HepG2 (cell line): Measurements from ENCODE around the gene DOCK3. TPM values are rescaled to one million over a fixed set of nuclear protein-coding genes. Genes with fewer than 3 reads are reported as not detected.
A peak's percentile ranks its signal among the peaks of the same experiment; 100 is the strongest.

Experiments
- ATAC-seq: fragments of 200-7000 bp; cut with Tn5 transposase; 3 replicates; pipeline ENCODE4 v1.9.1; 2020; ENCODE audit warnings: mild to moderate bottlenecking, moderate library complexity
- BruUV-seq: library from RNA; stranded (reverse); fragments of 400-500 nt; replicated peaks from 2 replicates; lab custom pipeline; 2021; lab: Mats Ljungman, UMichigan
- CTCF ChIA-PET: fragments of 300-600 bp; formaldehyde crosslinking; extraction: SDS; loops from one replicate; lab custom pipeline; 2021; ENCODE audit warnings: low total read pairs, inconsistent platforms, low intra/inter-chr PET ratio; lab: Yijun Ruan, JAX
- POLR2A ChIA-PET: fragments of 350-600 bp; sonication (Branson Sonifier 250); formaldehyde crosslinking; loops from one replicate; lab custom pipeline; 2020; ENCODE audit warnings: antibody characterized with exemption, inconsistent platforms; lab: Yijun Ruan, JAX
- DNase-seq: peaks from one replicate; pipeline ENCODE4 v3.0.0-alpha.2; 2015; ENCODE audit warnings: low spot score
- FAIRE-seq: peaks from 3 replicates; lab custom pipeline; 2011; peaks lifted over from hg19 to GRCh38; lab: Jason Lieb, UNC
- H2AFZ ChIP-seq: one replicate; pipeline ENCODE4 v1.6.1; 2011; ENCODE audit warnings: low read length, inconsistent platforms
- H3K27ac ChIP-seq: fragments of 300-600 bp; 3 replicates; pipeline ENCODE4 v1.8.0; 2011; ENCODE audit warnings: mixed run types, mild to moderate bottlenecking, mixed read lengths, low read length, inconsistent platforms; ENCODE audit not compliant: insufficient read depth; ENCODE audit errors: extremely low read length
- H3K27me3 ChIP-seq, 2 experiments: fragments of 200-600 bp in 1 of 2; 2 replicates in 1 of 2; 3 replicates in 1 of 2; pipeline versions ENCODE4 v1.6.0 to v1.8.0; 2011; ENCODE audit warnings: low read length in 2 of 2, mild to moderate bottlenecking in 2 of 2, moderate library complexity in 2 of 2, inconsistent platforms in 1 of 2; ENCODE audit not compliant: insufficient read depth in 2 of 2, control insufficient read depth in 1 of 2
- H3K36me3 ChIP-seq, 2 experiments: fragments of 200-600 bp in 1 of 2; replicated peaks in 1 of 2; 2 replicates in 1 of 2; 3 replicates in 1 of 2; pipeline versions ENCODE4 v1.5.1 to v1.8.0; 2011; ENCODE audit warnings: low read length in 2 of 2, inconsistent platforms in 1 of 2; ENCODE audit not compliant: insufficient read depth in 2 of 2, control insufficient read depth in 1 of 2
- H3K4me1 ChIP-seq: 2 replicates; pipeline ENCODE4 v1.5.1; 2012; ENCODE audit warnings: low read length, inconsistent platforms; ENCODE audit not compliant: insufficient read depth
- H3K4me2 ChIP-seq: 2 replicates; pipeline ENCODE4 v1.6.0; 2011; ENCODE audit warnings: low read depth, low read length, inconsistent platforms
- H3K4me3 ChIP-seq, 3 experiments: fragments of 200-600 bp in 1 of 3; sonication (generic), shearing (Covaris generic) in 1 of 3; replicated peaks in 1 of 3; 2 replicates each; pipeline ENCODE4 v1.5.1; 2011 to 2016; ENCODE audit warnings: low read length in 3 of 3, inconsistent platforms in 2 of 3, low read depth in 2 of 3, mild to moderate bottlenecking in 2 of 3, control low read depth in 1 of 3, mixed read lengths in 1 of 3; ENCODE audit not compliant: insufficient read depth in 1 of 3
- H3K79me2 ChIP-seq: one replicate; pipeline ENCODE4 v1.6.1; 2011; ENCODE audit warnings: low read length, inconsistent platforms; ENCODE audit not compliant: insufficient read depth
- H3K9ac ChIP-seq: 2 replicates; pipeline ENCODE4 v1.6.0; 2011; ENCODE audit warnings: mild to moderate bottlenecking, low read depth, low read length, inconsistent platforms; ENCODE audit not compliant: insufficient read depth
- H3K9me3 ChIP-seq: 2 replicates; pipeline ENCODE4 v1.5.1; 2012; ENCODE audit warnings: mild to moderate bottlenecking, low read length
- H4K20me1 ChIP-seq: 2 replicates; pipeline ENCODE4 v1.6.0; 2011; ENCODE audit warnings: inconsistent platforms, mild to moderate bottlenecking, low read length, moderate library complexity; ENCODE audit not compliant: insufficient read depth
- ZBTB33 ChIP-seq: sonication (generic); formaldehyde crosslinking; IDR thresholded peaks from 2 replicates; pipeline ENCODE4 v1.4.0; 2020; ENCODE audit warnings: missing genetic modification reagents
- ZNF713 ChIP-seq: sonication (generic); formaldehyde crosslinking; IDR thresholded peaks from 2 replicates; pipeline ENCODE4 v1.4.0; 2020; ENCODE audit warnings: mild to moderate bottlenecking, missing genetic modification reagents
- WGBS: methylation state at CpG from one replicate; pipeline ENCODE4 v1.1.6; 2017; ENCODE audit warnings: low lambda C conversion rate; 5-methylcytosine and 5-hydroxymethylcytosine counted together
- in situ Hi-C: cut with HindIII; loops from 2 replicates; pipeline ENCODE4 v1.10.0; 2017; ENCODE audit warnings: low pct_unique_long_range_greater_than_20kb; ENCODE audit not compliant: extremely low pct_ligation_motif_present
- intact Hi-C: fragments of 100-400 bp; cut with micrococcal nuclease; formaldehyde crosslinking; loops from one replicate; pipeline ENCODE4 v1.10.0; 2022; ENCODE audit not compliant: unreplicated experiment
- microRNA-seq: library from miRNA; unstranded; fragments of <30 nt; microRNA quantifications from one replicate; pipeline ENCODE4, GENCODE V29; 2020
- polyA plus RNA-seq, 8 experiments: library from polyadenylated mRNA; depleted of rRNA in 3 of 8; stranded (reverse) in 7 of 8; unstranded in 1 of 8; fragments of >200 nt; fragmentation: Illumina TruSeq in 4 of 8; extraction: Trizol in 4 of 8; gene quantifications; 2 replicates each; pipeline versions ENCODE4 v1.2.1 to v1.2.3, GENCODE V29; 2011 to 2016; ENCODE audit warnings: low read depth in 4 of 8, missing spikeins in 1 of 8, mixed read lengths in 1 of 8; ENCODE audit not compliant: insufficient read depth in 1 of 8
- small RNA-seq, 3 experiments: library from RNA; depleted of rRNA; stranded (forward); fragments of <200 nt; gene quantifications; one replicate each; pipeline ENCODE3, GENCODE V24; 2012; ENCODE audit warnings: low read depth in 2 of 3, low replicate concordance in 1 of 3; ENCODE audit not compliant: insufficient read length in 3 of 3, insufficient read depth in 2 of 3
- total RNA-seq, 5 experiments: library from RNA; depleted of rRNA; stranded (reverse); fragments of >200 nt; fragmentation: Illumina TruSeq; extraction: Trizol; gene quantifications; 2 replicates each; pipeline ENCODE4 v1.2.3, GENCODE V29; 2016; ENCODE audit warnings: low read depth in 1 of 5

The DOCK3 gene
- total and polyA plus RNA-seq, 2 of the 13 experiments (the other 11 are each of a cell fraction or from before 2014, with no cell fraction given), result not detected

DNA sequence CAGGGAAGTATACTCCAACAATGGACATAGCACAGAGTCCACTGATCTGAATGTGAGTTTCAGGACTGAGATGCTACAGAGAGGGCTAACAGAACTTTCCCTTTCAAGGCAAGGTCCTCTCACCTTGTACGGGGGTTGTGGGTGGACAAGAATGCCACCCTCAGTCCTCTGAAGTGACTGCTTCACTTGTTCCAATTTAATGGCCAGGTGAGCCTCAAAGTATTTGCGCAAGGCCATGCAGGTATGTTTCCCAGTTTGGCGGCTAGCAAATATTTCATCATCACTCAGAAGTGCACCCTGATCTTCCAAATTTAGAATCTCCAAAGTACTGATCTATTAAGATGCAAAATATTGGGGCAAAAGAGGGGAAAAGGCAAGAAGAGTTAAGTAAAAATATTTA, 754.4 kb downstream of the DOCK3 start:
- DNase-seq (no peak), ATAC-seq (no peak), FAIRE-seq (no peak)
- peaks cover 2% of the 10 kb centered on the region; the same call in 1 of the 2 replicates for H3K4me1 ChIP-seq
- peaks cover 11 to 45% of the 10 kb centered on the region in 2 experiments for H3K36me3 ChIP-seq
- H3K9me3 ChIP-seq, result no peaks in the 10 kb centered on the region
- ChIA-PET POLR2A (no interaction called here), CTCF (no interaction called here)
- H3K4me3 ChIP-seq, result no peak overlapping the region
- in situ Hi-C loops, result no loop called here
- H2AFZ ChIP-seq, result no peak overlapping the region
- no peaks in the 10 kb centered on the region for H4K20me1 ChIP-seq
- H3K27ac ChIP-seq, result no peak overlapping the region
- H3K79me2 ChIP-seq, result no peaks in the 10 kb centered on the region
- WGBS, result 85% methylated on average over 3 of the region's 3 CpGs
- no peak overlapping the region for H3K9ac ChIP-seq
- no peak overlapping the region for H3K4me2 ChIP-seq
- no peaks in the 10 kb centered on the region for H3K27me3 ChIP-seq
- TF ChIP-seq ZBTB33 (peak; percentile 65), ZNF713 (CRISPR knock-in tag) (no peak)
- intact Hi-C loops, result no loop called here
- BruUV-seq, result no TSS peak

Small RNA genes within 50 kb of the gene (microRNA-seq; reads per million reads assigned to microRNA genes)
- not detected for gene MIR4787

Small RNA genes within 50 kb of the gene (small RNA-seq; reads per million reads assigned to genes)
- 0 reads per million in 3 experiments for gene MIR4787
- gene PPIAP69, result 0 reads per million in 3 experiments

Other genes with a start within 250 kb of the DOCK3 start
- gene CACNA2D2, start 171.3 kb upstream of the DOCK3 start, total RNA-seq (2016; rRNA removed; fragmentation: Illumina TruSeq; extraction: Trizol), result not detected in 2 replicates
- not detected in 2 replicates for gene CACNA2D2, start 171.3 kb upstream of the DOCK3 start, polyA plus RNA-seq (2011; rRNA removed)
- gene C3orf18, start 107.2 kb upstream of the DOCK3 start, total RNA-seq (2016; rRNA removed; fragmentation: Illumina TruSeq; extraction: Trizol), result 1.2 and 1.6 TPM in 2 replicates
- 4.6 and 4.8 TPM in 2 replicates for gene C3orf18, start 107.2 kb upstream of the DOCK3 start, polyA plus RNA-seq (2011; rRNA removed)
- gene HEMK1, start 105.4 kb upstream of the DOCK3 start, total RNA-seq (2016; rRNA removed; fragmentation: Illumina TruSeq; extraction: Trizol), result 6.3 and 9.8 TPM in 2 replicates
- gene HEMK1, start 105.4 kb upstream of the DOCK3 start, polyA plus RNA-seq (2011; rRNA removed), result 12.6 and 16.2 TPM in 2 replicates
- 0.73 and 0.91 TPM in 2 replicates for gene CISH, start 63.2 kb upstream of the DOCK3 start, total RNA-seq (2016; rRNA removed; fragmentation: Illumina TruSeq; extraction: Trizol)
- 1.5 and 2.8 TPM in 2 replicates for gene CISH, start 63.2 kb upstream of the DOCK3 start, polyA plus RNA-seq (2011; rRNA removed)
- 41.2 and 48.5 TPM in 2 replicates for gene MAPKAPK3, start 57.8 kb upstream of the DOCK3 start, total RNA-seq (2016; rRNA removed; fragmentation: Illumina TruSeq; extraction: Trizol)
- 39.9 and 46.2 TPM in 2 replicates for gene MAPKAPK3, start 57.8 kb upstream of the DOCK3 start, polyA plus RNA-seq (2011; rRNA removed)